Jurkat, Clone E6-1 (cell line): ENCODE results near the gene PPP2R3A.
"Not testable (repeated sequence)": the region's sequence is repeated elsewhere in the genome, so short reads cannot be mapped to it uniquely, and the experiment has no call there.

Source experiments
- DNase-seq: peaks from one replicate; pipeline ENCODE4 v3.0.0-alpha.2; 2011; ENCODE audit warnings: low read depth, low spot score
- H3K4me3 ChIP-seq: 2 replicates; pipeline ENCODE4 v1.5.1; 2011; ENCODE audit warnings: mild to moderate bottlenecking, low read length, control low read depth, moderate library complexity

Gene PPP2R3A

GRCh38 chr3:136135039-136135802 is 169.7 kb downstream of the PPP2R3A start:
- H3K4me3 ChIP-seq = no peak overlapping the region
- DNase-seq = peak; percentile 77

DNA sequence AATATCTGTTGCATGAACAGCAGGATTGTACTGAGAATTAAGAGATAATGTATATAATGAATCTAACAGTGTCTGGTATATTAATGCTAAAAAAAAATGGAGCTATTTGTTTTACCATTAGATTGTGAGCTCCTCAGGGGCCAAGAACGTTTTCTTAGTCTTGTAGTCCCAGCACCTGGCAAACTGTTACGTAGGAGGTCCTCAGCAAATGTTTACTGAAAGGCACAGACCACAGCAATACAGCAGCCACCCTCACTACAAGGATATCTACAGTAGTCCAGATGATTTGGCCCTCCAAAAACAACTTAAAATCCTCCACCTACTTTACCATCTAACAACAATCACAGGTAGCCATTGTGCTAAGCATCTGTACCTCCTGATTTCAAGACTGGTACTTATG is 170.9 kb downstream of the PPP2R3A start:
- H3K4me3 ChIP-seq = no peak overlapping the region
- DNase-seq = no peak

DNA sequence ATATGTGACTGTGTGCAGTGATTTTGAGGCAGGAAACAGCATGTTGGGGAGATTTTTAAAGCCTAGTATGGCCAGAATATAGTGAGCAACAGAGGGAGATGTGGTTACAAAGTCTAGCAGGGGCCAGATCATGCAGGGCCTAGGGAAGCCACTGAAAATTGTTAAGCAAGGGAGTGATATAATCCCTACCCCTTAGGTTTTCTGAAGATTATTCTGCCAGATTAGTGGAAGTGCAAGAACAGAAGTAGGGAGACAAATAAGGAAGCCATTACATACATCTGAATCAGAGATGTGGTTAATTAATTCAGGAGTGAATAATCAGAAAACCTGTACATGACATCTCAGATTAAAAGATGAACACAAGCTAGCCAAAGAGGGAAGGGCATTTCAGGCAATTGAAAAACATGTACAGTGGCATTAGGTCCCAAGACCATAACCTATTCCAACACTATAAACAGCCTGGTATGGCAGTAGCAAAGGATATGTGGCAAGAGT is 175.8 kb downstream of the PPP2R3A start:
- DNase-seq = no peak
- H3K4me3 ChIP-seq = no peak overlapping the region

DNA sequence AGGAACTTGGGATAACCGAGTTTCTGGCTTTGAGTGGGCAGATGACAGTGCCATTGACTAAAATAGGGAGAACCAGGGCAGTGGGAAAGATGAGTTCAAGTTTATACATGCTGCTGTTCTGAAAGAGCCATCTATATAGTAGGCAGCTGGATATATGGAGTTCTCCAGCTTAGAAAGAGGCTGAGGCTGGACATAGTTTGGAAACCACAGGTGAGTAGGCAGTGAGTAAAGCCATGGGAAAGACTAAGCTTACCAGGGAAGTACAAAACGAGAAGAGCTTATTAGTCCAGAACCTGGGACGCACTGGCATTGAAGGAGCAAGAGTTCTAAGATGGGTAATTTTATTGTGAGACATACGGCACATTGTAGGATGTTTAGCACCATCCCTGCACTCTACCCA is 176.4 kb downstream of the PPP2R3A start:
- H3K4me3 ChIP-seq = no peak overlapping the region
- DNase-seq = no peak

GRCh38 chr3:136142592-136142991 is 177.1 kb downstream of the PPP2R3A start:
- no peak overlapping the region for H3K4me3 ChIP-seq
- no peak for DNase-seq

- DNase-seq = not testable (repeated sequence)
Observed at GRCh38 chr3:136144397-136144796, 178.9 kb downstream of the PPP2R3A start.

GRCh38 chr3:136146981-136147729 is 181.6 kb downstream of the PPP2R3A start:
- H3K4me3 ChIP-seq = no peak overlapping the region
- no peak for DNase-seq

More at GRCh38 chr3:136144397-136144796, 178.9 kb downstream of the PPP2R3A start:
- not testable (repeated sequence) for H3K4me3 ChIP-seq

DNA sequence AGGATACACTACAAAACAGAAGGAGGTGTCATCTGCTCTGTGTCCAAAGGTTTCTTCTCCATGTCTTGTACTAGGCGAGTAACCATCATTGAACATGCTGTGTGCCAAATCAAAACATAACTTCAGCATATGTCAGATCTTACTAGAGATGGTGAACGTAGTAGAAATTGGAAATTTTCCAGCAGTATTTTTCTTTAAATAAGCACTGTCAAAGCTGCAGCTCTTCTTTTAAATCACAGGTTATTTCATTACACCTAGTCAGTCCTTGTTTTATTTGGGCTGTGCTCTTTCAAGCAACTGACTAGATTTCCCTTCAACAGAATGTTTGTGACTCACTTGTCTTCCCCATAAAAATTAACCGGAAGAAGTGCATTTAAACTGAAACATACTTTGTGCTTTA is 184.1 kb downstream of the PPP2R3A start:
- DNase-seq = no peak
- no peak overlapping the region for H3K4me3 ChIP-seq

GRCh38 chr3:136151219-136151618 is 185.7 kb downstream of the PPP2R3A start:
- no peak for DNase-seq
- H3K4me3 ChIP-seq = no peak overlapping the region

GRCh38 chr3:136152176-136152843 is 186.8 kb downstream of the PPP2R3A start:
- DNase-seq = no peak

DNA sequence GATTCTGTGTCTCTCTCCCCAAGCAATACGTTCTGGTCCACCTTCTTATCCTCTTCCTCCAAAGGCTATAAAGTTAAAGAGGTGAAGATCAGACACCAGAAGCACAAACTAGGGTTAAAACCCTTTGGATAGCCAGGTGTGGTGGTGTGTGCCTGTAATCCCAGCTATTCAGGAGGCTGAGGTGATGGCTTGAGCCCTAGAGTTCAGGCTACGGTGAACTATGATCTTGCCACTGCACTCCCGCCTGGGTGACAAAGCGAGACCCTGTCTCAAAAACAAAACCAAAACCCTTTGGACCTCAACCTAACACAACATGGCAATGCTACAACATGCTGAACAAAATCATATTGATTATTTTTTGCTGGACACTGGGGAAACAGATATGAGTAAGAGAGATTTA is 187.4 kb downstream of the PPP2R3A start:
- no peak overlapping the region for H3K4me3 ChIP-seq
- DNase-seq = no peak

More at GRCh38 chr3:136152176-136152843, 186.8 kb downstream of the PPP2R3A start:
- H3K4me3 ChIP-seq = no peak overlapping the region

- DNase-seq = no peak
- no peak overlapping the region for H3K4me3 ChIP-seq
Observed at GRCh38 chr3:136161516-136161915, 196.0 kb downstream of the PPP2R3A start.

DNA sequence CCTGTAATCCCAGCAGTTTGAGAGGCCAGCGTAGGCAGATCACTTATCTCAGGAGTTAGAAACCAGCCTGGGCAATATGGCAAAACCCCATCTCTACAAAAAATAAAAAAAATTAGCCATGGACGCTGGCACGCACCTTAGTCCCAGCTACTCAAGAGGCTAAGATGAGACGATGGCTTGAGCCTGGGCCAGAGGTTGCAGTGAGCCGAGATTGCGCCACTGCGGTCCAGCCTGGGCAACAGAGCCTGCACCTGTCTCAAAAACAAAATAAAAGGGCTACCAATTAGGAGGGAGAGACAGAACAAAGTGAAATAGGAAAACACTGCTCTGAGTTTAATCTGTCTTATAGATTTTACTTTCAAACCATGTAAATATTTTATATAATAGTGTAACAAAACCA is 196.8 kb downstream of the PPP2R3A start:
- DNase-seq = no peak
- H3K4me3 ChIP-seq = no peak overlapping the region

GRCh38 chr3:136163607-136164006 is 198.1 kb downstream of the PPP2R3A start:
- peak; percentile 30 for DNase-seq
- H3K4me3 ChIP-seq = not testable (repeated sequence)

- no peak for DNase-seq
- no peak overlapping the region for H3K4me3 ChIP-seq
Observed at GRCh38 chr3:136166507-136166906, 201.0 kb downstream of the PPP2R3A start.

DNA sequence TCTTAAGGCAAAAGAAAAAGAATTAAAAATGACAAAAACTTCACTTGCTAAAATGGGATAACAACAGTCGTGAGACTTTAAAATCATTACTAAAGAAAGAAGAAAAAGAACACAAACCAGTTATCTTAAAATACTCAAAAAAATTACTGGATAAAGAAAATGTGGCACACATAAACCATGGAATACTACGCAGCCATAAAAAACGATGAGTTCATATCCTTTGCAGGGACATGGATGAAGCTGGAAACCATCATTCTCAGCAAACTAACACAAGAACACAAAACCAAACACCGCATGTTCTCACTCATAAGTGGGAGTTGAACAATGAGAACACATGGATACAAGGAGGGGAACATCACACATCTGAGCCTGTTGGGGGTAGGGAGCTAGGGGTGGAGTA is 202.7 kb downstream of the PPP2R3A start:
- not testable (repeated sequence) for DNase-seq, H3K4me3 ChIP-seq

DNA sequence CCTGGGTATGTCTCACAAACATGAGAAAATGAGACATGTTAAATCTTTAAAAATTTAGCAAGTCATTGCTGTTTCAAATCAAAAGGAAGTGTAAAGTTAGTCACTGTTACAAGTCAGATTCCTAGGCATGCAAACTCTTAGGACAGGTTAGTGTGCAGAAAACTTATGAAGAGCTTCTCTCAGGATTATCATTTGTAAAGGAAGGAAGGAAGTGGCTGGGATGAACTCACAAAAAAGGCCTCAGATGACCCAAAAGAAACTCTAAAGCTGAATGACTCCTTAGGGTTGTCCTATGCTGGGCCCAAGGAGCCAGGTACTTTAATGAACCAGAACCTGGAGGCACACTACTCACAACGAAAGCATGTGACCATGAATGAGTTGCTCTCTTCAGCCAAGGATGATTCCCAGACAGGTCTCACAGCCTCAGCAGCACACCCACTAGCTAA is 205.6 kb downstream of the PPP2R3A start:
- DNase-seq = no peak
- no peak overlapping the region for H3K4me3 ChIP-seq

DNA sequence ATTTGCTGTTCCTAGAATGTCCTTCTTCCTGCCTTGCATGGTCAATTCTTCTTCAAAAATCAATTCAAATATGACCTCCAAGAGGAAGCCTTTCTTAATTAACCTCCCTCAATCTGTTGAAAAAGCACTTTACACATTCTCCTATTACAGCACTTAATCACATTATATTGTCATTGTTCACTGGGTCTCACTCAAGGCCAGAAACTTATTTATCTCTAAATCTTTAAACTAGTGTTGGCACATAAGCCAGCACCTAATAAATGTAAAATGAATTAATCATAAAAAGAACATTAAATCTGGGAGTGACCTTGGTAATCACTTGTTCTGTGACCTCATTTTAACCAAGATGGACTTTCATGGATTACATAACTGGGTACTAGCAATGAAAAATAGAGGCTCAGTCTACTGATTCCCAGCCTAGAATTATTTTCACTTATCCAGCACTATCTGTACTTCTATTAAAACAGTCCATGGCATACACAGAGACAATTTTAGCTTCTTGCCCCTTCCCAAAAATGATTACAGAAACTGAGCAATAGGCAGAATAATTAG is 208.5 kb downstream of the PPP2R3A start:
- H3K4me3 ChIP-seq = no peak overlapping the region
- DNase-seq = no peak

DNA sequence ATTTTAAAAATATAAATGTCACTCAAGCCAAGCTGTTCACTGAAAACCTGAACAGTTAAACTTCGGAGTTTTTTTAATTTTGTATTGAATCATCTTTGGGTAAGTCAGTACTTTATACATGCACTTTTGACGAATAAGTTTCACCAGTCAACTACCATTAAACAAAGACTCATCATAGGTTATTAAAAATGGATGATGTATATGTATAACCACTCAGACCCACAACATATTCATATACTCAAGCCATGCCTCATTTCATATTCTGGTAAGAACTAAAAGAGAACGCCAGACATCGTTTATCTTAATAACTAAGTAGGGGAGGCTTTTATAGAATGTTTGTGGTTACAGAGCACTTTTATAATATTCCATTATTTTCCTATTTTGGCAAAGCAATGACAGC is 212.3 kb downstream of the PPP2R3A start:
- H3K4me3 ChIP-seq = no peak overlapping the region
- no peak for DNase-seq
